ENCODE results near the gene MAMLD1. TPM values are rescaled to one million over a fixed set of nuclear protein-coding genes. Genes with fewer than 3 reads are reported as not detected.

MAMLD1 gene
- 0.56 and 0.58 TPM in 2 replicates for total RNA-seq

GRCh38 chrX:150362599-150363481 lies at the start of gene MAMLD1:
Gene MAMLD1, plus strand, starts transcription at chrX:150363317. Its CDS starts 82,200 bp downstream, at chrX:150445517.

Other genes starting within 250 kb of the MAMLD1 start
- gene MTM1, start 205.3 kb downstream of the MAMLD1 start, total RNA-seq: 7.5 and 9.6 TPM in 2 replicates